ENCODE measurements around the gene FALEC.

Gene FALEC

GRCh38 chr1:150515328-150516049, at the start of gene FALEC:
TSS of gene FALEC (plus strand) at chr1:150515752.
- DNase-seq (ENCODE audit: low spot score), result peak; percentile 91

GRCh38 chr1:150466964-150467363, 48.6 kb upstream of the FALEC start:
- no peak for DNase-seq (ENCODE audit: low spot score)

- DNase-seq (ENCODE audit: low spot score), result no peak
Measured at GRCh38 chr1:150469291-150469690, 46.3 kb upstream of the FALEC start.

- DNase-seq (ENCODE audit: low spot score), result no peak
Measured at GRCh38 chr1:150472601-150473200, 42.9 kb upstream of the FALEC start.

GRCh38 chr1:150473659-150474058, 41.9 kb upstream of the FALEC start:
- no peak for DNase-seq (ENCODE audit: low spot score)

- no peak for DNase-seq (ENCODE audit: low spot score)
Measured at GRCh38 chr1:150474869-150475268, 40.7 kb upstream of the FALEC start.

- DNase-seq (ENCODE audit: low spot score), result no peak
Measured at GRCh38 chr1:150476754-150477153, 38.8 kb upstream of the FALEC start.

- no peak for DNase-seq (ENCODE audit: low spot score)
Measured at GRCh38 chr1:150477320-150477719, 38.2 kb upstream of the FALEC start.

- DNase-seq (ENCODE audit: low spot score), result no peak
Measured at GRCh38 chr1:150477733-150478132, 37.8 kb upstream of the FALEC start.

GRCh38 chr1:150479370-150479769, 36.2 kb upstream of the FALEC start:
- no peak for DNase-seq (ENCODE audit: low spot score)

GRCh38 chr1:150479927-150480352, 35.6 kb upstream of the FALEC start:
- no peak for DNase-seq (ENCODE audit: low spot score)

- DNase-seq (ENCODE audit: low spot score), result no peak
Measured at GRCh38 chr1:150484431-150484830, 31.1 kb upstream of the FALEC start.

GRCh38 chr1:150484861-150485260, 30.7 kb upstream of the FALEC start:
- no peak for DNase-seq (ENCODE audit: low spot score)

GRCh38 chr1:150486966-150487762, 28.4 kb upstream of the FALEC start, which contains the start of gene TARS2:
TSS of gene TARS2 (plus strand) at chr1:150487419. CDS start at chr1:150487451, 32 bp downstream.
- peak; percentile 99 for DNase-seq (ENCODE audit: low spot score)

- DNase-seq (ENCODE audit: low spot score), result no peak
Measured at GRCh38 chr1:150487763-150488115, 27.8 kb upstream of the FALEC start.

GRCh38 chr1:150493175-150493574, 22.4 kb upstream of the FALEC start:
- DNase-seq (ENCODE audit: low spot score), result no peak

GRCh38 chr1:150498342-150498741, 17.2 kb upstream of the FALEC start:
- no peak for DNase-seq (ENCODE audit: low spot score)

- DNase-seq (ENCODE audit: low spot score), result no peak
Measured at GRCh38 chr1:150505431-150505830, 10.1 kb upstream of the FALEC start.

GRCh38 chr1:150507912-150508864, 7.4 kb upstream of the FALEC start, which contains the start of gene ECM1:
TSS of gene ECM1 (plus strand) at chr1:150508109. CDS start at chr1:150508210, 101 bp downstream.
- DNase-seq (ENCODE audit: low spot score), result no peak

GRCh38 chr1:150508982-150509381, 6.6 kb upstream of the FALEC start:
- no peak for DNase-seq (ENCODE audit: low spot score)

GRCh38 chr1:150511551-150511950, 4.0 kb upstream of the FALEC start:
- DNase-seq (ENCODE audit: low spot score), result no peak
